SU-DHL-6 (cell line): ENCODE results near the gene CENPB.

ENCODE experiments used
- CTCF ChIP-seq: fragments of 200-600 bp; sonication (generic); IDR thresholded peaks from one replicate; pipeline ENCODE4 v1.5.1; 2017; ENCODE audit warnings: antibody characterized with exemption, mild to moderate bottlenecking, low read length, moderate library complexity; ENCODE audit not compliant: insufficient read depth, poor library complexity, severe bottlenecking
- EZH2phosphoT487 ChIP-seq: fragments of 200-600 bp; sonication (generic), shearing (Covaris generic); conservative IDR thresholded peaks from 2 replicates; pipeline ENCODE4 v1.6.1; 2018; ENCODE audit warnings: mild to moderate bottlenecking, antibody characterized with exemption, low read length, moderate library complexity, mixed read lengths

- TF ChIP-seq EZH2phosphoT487 (no peak), CTCF (no peak)
These were observed 26.7 kb upstream of the CENPB start for GRCh38 chr20:3812975-3813847.
